H1 (cell line): ENCODE results near the gene WNK4. TPM values are rescaled to one million over a fixed set of nuclear protein-coding genes. Genes with fewer than 3 reads are reported as not detected.

Source experiments
- RBBP5 ChIP-seq: IDR thresholded peaks from 2 replicates; pipeline ENCODE4 v1.7.1; 2012; ENCODE audit warnings: low read depth, mild to moderate bottlenecking, inconsistent platforms, low read length, moderate library complexity, borderline replicate concordance
- TBP ChIP-seq: IDR thresholded peaks from 2 replicates; pipeline ENCODE4 v1.6.1; 2011; ENCODE audit warnings: low read depth, low read length, improper control_type of control experiment
- polyA plus RNA-seq, 7 experiments: library from polyadenylated mRNA; depleted of rRNA in 3 of 7; stranded (reverse) in 5 of 7; unstranded in 2 of 7; fragments of >200 nt in 5 of 7; fragments of 200-250 nt in 2 of 7; gene quantifications; 1 replicate in 5 of 7; 2 replicates in 1 of 7; 4 replicates in 1 of 7; pipeline versions ENCODE4 v1.2.1 to v1.2.3, GENCODE V29; 2011 to 2013; ENCODE audit warnings: missing spikeins in 2 of 7, mixed read lengths in 2 of 7
- total RNA-seq: library from RNA; stranded (reverse); fragmentation: NEBNext Ultra II Directional; extraction: Animal tissue kit (Norgen Biotek cat#: 25700); gene quantifications from 2 replicates; pipeline ENCODE4 v1.2.1, GENCODE V29; 2021

Gene WNK4
- total and polyA plus RNA-seq, 2 of the 8 experiments (the other 6 are each of a cell fraction or from before 2014, with no cell fraction given) = 0.21 to 1.7 TPM

DNA sequence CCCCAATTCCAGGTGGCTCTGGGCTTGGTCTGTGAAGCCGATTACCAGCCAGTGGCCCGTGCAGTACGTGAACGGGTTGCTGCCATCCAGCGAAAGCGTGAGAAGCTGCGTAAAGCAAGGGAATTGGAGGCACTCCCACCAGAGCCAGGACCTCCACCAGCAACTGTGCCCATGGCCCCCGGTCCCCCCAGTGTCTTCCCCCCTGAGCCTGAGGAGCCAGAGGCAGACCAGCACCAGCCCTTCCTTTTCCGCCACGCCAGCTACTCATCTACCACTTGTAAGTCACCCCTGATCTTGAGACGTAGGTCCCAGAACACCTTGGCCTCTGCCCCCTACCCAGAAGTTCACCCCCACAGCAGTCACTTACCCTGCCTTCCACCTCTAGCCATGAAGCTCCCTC lies 6.9 kb downstream of the WNK4 start (continued):
- TF ChIP-seq TBP = no peak
- TF ChIP-seq RBBP5 = no peak
